HG02763 (cell line): Measurements from ENCODE around the gene CRYBB3.
"Not testable (repeated sequence)": the region's sequence is repeated elsewhere in the genome, so short reads cannot be mapped to it uniquely, and the experiment has no call there.

Experiments used
- ATAC-seq: cut with Tn5 transposase; IDR thresholded peaks from one replicate; pipeline ENCODE4 v1.9.1; 2021; ENCODE audit warnings: mild to moderate bottlenecking, moderate library complexity; ENCODE audit not compliant: unreplicated experiment

The CRYBB3 gene

DNA sequence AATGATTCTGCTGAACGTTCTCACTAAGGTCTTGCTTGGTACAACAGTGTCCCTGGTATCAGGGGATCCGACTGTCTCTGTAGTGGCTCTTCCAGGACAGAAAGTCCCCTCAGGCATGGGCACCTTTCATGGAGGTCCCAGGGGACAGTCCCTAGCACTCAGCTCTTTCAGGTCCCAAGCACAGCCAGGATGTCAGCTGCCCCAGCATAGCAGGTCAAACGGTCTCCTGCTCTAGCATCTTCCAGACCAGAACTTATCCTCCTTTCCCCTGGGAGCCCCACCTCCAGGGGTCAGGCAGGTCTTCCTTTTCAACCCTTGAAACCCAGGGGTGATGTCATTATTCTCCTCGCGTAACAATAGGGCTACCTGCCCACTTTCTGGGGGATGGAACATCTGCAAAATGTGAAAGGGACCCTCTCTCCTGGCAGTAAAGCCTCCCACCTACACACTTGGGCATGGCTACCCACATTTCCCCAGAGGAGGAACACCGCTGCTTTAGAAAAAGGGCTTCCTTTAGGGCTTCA lies 24.7 kb upstream of the CRYBB3 start:
- no peak for ATAC-seq

- ATAC-seq, result no peak
These were observed 23.5 kb upstream of the CRYBB3 start for GRCh38 chr22:25176175-25176574.

- no peak for ATAC-seq
These were observed 22.9 kb upstream of the CRYBB3 start for GRCh38 chr22:25176799-25177198.

DNA sequence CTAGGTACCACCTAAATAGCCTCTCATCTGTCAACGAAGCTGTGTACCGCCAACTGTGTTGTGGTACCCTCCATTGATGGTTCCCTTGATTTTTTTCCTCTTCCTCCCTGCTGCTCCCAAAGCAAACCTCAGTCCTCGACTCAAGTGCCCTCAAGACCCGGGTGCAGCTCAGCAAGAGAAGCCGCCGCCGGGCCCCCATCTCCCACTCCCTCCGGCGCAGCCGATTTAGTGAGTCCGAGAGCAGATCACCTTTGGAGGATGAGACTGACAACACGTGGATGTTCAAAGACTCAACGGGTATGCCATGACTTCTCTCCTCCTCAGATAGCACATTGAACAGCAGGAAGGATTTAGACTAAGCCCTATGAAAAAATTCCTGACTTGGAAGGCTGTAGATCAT lies 22.4 kb upstream of the CRYBB3 start:
- ATAC-seq, result no peak

DNA sequence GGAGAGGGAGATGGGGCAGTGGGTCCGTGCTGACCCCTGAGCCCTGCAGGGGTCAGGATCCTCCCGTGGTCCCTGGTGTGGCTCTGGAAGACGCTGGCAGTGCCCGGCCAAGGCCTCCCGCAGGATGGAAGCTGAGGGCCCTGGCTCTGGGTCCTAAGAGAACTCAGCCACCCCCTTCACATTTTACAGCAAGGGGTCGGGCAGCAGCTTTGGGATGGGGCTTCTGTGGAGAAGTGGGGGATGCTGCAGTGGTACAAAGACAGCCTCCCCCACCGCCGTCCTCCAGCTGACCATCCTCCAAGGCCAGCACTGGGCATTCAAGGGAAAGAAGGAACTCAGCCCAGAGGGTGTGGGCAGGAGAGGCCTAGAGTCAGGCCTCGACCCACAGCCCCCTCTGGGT lies 21.8 kb upstream of the CRYBB3 start:
- no peak for ATAC-seq

GRCh38 chr22:25178348-25178747 lies 21.3 kb upstream of the CRYBB3 start:
- ATAC-seq, result not testable (repeated sequence)

- not testable (repeated sequence) for ATAC-seq
These were observed 20.6 kb upstream of the CRYBB3 start for GRCh38 chr22:25178869-25179631.

DNA sequence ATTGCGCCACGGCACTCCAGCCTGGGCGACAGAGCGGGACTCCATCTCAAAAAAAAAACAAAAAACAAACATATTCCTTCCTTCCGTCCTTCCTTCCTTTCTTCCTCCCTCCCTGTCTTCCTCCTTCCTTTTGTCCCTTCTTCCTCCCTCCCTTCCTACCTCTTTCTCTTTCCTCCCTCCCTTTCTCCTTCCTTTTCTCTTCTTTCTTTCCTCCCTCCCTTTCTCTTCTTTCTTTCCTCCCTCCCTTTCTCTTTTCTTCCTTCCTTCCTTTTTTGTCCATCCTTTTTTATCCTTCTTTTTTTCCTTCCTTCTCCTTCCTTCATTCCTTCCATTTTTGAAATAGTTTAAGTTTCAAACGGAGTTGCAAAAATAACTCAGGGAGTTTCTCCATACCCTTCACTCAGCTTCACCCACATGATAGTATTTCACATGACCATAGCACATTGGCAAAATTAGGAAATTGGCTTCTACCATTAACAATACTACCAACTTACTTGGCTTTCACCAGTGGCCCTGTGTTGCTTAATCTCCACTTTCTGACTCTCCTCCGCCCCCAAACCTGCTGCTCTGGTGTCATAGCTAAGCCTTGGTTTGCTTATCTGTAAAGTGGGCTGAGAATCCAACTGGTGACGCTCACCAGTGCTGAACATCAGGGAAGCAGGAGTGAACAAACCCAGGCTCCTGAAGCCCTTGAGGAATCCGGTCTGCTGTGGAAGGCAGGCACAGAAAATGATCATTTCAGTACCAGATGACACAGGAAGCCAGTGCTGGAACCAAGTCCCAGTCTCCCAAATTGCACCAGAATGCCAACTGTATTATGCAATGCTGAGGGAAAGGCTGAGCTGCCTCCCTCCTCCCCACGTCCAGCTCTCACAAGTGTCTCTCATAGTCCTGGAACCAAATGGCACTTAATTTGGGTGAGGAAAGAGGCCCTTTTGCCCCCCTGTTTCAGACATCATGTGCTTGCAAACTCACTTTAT lies 17.2 kb upstream of the CRYBB3 start:
- ATAC-seq, result no peak

- no peak for ATAC-seq
These were observed 15.6 kb upstream of the CRYBB3 start for GRCh38 chr22:25183949-25184619.

GRCh38 chr22:25186140-25186539 lies 13.5 kb upstream of the CRYBB3 start:
- no peak for ATAC-seq

- ATAC-seq, result no peak
These were observed 12.2 kb upstream of the CRYBB3 start for GRCh38 chr22:25187469-25187868.

DNA sequence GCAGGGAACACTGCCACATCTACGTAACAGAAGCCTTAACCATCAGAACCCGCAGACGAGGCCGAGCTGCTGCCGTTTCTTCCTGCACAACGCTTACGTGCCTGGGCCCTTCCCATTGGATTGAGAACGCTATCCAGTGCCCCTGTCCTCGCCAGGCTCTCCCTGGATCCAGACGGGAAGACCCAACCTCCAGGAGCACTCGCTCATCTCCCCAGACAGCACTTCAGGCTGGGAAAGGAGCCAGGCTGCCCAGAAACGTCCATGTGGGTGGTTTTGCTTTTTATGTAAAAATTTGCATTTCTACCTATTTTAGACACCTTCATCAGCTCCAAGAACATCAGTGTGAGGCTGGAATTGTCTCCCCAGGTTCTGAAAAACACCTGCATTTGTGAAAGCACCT lies 7.3 kb upstream of the CRYBB3 start:
- no peak for ATAC-seq

GRCh38 chr22:25193130-25193529 lies 6.5 kb upstream of the CRYBB3 start:
- no peak for ATAC-seq

DNA sequence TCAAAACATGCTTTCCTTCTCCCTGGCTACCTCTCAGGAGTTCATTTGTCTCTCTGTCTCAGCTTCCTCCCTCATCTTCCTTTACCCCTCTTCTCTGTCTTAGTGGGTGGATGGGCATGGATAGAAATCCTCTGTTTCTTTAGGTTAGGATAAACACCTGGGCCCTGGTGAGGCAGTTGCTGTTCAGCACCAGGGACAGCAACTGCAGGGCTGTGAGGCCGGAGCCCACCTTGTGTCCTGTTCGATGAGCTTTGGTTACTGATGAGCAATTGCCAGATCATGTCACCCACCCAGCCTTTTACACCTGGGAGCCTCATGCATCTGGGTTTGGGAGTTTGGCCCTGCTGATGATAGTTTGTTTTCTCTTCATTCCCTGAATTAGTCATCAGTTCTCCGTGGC lies 6.1 kb upstream of the CRYBB3 start:
- ATAC-seq, result no peak

DNA sequence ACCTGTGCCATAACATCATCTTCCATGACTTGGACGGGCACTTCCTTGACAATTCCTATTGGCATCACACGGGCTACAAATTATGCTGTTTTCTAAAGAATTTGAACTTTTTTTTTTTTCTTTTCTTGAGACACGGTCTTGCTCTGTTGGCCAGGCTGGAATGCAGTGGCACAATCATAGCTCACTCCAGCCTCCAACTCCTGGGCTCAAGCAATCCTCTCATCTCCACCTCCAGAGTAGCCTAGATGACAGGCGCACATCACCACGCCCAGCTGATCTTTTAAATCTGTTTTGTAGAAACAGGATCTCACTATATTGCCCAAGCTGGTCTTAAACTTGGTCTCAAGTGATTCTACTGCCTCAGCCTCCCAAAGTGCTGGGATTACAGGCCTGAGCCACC lies 3.3 kb upstream of the CRYBB3 start:
- no peak for ATAC-seq

DNA sequence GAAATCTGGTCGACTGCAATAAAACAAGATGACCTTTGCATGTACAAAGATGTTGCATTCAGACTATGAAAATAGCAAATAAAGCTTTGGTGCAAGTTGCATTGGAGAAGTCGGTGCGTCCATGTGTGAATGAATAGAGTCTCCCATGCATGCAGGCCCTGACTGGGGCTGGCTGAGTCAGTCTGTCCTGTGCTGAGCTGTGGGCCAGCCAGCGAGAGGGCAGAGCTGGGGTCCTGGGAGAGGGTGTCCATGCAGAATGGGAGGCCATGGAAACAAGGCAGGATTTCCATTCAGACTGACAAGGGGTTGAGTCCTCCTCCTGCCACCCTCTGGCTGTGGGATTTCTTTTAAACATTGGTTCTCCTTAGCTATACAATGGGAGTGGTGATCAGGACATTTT lies 2.3 kb upstream of the CRYBB3 start:
- ATAC-seq, result no peak

DNA sequence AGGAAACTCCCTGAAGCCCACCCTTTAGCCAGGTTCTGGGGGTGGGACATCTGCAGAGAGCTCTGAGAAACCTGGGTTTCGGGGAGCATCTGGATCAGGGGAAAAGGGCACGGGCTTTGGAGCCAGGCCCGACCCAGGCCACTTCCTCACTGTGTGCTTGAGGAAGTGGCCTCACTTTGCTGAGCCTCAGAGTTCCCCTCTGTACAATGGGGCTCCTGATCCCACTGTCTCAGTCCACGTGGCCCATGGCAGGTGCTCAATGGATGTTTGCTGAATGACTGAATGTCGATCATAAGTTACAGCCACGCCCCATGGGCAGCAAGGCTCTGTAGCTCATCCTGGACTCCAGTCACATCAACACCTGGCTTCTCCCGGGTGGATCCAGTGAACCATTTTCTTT lies 1.3 kb downstream of the CRYBB3 start:
- no peak for ATAC-seq

DNA sequence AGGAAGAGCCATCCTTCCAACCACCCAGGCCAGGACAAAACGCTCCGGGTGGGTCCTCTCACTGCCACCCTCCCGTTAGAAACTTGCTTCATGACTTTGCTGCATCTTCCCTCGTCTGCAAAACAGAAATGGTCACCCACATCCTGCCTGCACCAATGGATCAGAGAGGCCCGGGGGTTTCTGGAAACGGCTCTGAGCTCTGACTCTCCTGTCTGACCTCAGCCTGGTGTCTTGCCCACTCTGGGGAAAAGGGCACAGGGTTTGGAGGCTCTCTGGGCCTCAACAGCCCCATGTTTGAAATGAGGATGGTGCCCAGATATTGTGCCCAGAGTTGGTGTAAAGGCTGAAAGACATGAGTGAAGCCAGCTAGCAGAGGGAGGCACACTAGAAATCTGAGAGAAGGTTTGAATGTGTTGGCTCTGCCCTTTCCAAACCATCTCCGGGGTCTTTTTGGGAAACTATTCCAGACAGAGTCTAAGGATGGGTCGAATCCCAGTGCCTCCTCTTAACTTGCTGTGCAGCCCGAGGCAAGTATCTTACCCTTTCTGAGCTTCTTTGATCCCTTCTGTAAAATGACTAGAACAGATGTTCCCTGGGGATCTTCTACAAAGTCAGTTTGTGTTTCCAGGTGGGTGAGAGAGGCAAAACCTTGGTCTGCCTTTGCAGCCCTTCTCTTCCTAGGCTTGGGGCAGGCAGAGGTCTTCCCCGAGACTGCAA lies 2.1 kb downstream of the CRYBB3 start:
- no peak for ATAC-seq

- no peak for ATAC-seq
These were observed 2.7 kb downstream of the CRYBB3 start for GRCh38 chr22:25202290-25202921.

DNA sequence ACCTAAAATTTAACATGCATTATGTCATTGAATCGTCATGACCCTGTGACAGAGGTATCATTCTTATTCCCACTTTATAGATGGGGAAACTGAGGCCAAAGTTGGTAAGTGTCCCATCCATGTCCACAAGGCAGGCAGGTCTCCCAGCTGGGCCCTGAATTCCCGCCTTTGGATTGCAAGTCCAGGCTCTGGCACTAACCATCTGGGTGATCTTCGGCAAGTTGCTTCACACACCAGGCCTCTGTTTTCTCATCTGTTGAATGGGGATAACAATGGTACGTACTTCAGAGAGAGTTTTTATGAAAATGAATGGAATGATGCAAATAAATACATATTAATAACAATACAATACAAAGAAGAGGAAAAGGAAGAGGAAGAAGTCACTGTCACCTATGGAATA lies 3.4 kb downstream of the CRYBB3 start:
- ATAC-seq, result no peak
